Middle frontal gyrus (tissue), 1 donor: ENCODE data around the gene AHCYL2.
"Not testable (repeated sequence)": the region's sequence is repeated elsewhere in the genome, so short reads cannot be mapped to it uniquely, and the experiment has no call there.

Source experiments
- DNase-seq: peaks from one replicate; pipeline ENCODE4 v3.0.0-alpha.2; 2015; ENCODE audit warnings: low spot score; ENCODE audit errors: extremely low spot score

Gene AHCYL2

DNA sequence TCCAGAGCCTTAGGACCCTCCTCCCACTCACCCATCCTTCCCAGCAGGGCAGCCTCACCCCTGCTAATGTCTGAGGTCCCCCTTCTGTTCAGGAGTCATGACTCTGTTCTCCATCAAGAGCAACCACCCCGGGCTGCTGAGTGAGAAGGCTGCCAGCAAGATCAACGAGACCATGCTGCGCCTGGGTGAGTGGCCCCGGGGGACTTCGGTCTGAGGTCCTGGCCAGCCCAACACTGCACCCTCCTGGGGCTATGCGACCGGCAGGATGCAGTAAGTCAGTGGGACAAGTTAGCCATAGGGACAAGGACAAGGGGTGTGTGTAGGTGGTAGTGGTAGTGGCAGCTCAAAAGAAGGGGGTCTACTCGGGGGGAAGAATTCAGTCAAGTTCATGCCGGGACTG is 16.2 kb upstream of the AHCYL2 start:
- no peak for DNase-seq

DNA sequence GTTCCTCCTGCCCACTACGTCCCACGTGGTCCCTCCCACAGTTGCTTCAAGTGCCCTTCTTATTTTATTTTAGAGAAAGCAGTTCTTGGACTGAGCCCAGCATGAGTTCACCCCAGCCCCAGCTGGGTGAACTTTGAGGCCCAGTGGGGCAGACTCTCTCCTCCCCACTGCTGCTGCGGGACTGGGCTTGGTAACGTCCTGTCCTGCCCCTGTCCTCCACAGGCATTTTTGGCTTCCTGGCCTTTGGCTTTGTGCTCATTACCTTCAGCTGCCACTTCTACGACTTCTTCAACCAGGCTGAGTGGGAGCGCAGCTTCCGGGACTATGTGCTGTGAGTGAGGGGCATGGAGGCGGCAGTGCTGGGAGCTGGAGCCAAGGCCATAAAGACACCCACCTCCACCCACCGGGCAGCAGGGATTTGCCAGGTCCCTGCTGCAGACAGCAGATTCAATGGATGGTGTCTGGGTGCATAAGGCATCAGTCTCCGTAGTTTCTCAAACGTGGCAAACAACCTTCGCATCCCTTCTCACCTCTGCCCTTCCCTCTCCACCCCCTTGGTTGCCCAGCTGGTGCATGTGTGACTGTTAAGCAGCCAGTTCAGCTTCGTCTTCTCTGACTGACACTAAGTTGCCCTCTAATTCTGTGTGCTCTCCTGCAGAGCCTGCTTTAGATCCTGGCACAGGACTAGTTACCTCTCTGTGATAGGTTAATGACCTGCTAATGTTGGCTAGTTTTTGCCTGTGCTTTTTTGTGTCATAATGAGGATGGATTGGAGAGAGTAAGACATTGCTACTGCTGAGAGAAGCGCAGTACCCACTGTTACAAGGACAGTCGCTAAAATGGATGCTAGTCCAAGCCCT is 15.5 kb upstream of the AHCYL2 start:
- DNase-seq: no peak

DNA sequence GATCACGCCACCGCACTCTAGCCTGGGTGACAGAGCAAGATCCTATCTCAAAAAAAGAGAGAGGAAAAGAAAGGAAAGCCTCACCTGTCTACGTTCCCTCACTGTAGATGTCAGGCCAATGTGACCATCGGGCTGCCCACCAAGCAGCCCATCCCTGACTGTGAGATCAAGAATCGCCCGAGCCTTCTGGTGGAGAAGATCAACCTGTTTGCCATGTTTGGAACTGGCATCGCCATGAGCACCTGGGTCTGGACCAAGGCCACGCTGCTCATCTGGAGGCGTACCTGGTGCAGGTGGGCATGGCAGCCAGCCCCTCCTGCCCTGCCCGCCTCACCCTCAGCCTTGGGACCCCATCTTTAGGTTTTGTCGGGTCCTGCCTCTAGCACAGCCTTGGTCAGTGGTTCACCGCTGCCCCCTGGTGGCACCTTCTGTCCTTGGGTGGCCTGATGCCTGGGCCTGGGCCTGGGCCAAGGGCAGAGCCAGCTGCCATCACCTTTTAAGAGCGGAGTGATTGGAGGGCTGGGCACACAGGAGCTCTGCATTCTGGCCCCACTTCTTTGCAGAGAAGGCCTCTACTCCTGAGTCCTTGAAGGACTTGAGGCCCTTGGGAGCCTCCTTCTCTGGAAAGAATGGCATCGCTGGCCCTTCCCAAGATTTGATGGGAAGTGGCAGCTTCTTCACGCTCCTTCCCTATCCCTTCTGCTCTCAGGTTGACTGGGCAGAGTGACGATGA is 14.4 kb upstream of the AHCYL2 start:
- no peak for DNase-seq

DNA sequence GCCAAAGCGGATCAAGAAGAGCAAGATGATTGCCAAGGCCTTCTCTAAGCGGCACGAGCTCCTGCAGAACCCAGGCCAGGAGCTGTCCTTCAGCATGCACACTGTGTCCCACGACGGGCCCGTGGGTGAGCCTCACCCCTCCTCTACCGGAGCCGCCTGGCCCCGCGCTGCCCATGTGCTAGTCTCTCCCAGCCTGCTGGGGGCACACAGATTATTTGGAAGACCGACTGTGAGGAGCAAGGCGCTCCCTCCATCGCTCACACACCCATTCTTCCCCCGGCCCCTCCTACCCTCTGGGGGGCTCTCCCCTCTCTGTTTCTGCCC is 13.9 kb upstream of the AHCYL2 start:
- no peak for DNase-seq

DNA sequence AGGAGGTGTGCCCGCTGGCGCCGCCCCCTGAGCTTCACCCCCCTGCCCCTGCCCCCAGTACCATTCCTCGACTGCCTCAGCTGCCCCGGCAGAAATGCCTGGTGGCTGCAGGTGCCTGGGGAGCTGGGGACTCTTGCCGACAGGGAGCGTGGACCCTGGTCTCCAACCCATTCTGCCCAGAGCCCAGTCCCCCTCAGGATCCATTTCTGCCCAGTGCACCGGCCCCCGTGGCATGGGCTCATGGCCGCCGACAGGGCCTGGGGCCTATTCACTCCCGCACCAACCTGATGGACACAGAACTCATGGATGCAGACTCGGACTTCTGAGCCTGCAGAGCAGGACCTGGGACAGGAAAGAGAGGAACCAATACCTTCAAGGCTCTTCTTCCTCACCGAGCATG is 12.7 kb upstream of the AHCYL2 start:
- DNase-seq: no peak

DNA sequence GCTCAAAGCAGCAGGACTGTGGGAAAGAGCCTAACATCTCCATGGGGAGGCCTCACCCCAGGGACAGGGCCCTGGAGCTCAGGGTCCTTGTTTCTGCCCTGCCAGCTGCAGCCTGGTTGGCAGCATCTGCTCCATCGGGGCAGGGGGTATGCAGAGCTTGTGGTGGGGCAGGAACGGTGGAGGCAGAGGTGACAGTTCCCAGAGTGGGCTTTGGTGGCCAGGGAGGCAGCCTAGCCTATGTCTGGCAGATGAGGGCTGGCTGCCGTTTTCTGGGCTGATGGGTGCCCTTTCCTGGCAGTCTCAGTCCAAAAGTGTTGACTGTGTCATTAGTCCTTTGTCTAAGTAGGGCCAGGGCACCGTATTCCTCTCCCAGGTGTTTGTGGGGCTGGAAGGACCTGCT is 12.2 kb upstream of the AHCYL2 start:
- no peak for DNase-seq

DNA sequence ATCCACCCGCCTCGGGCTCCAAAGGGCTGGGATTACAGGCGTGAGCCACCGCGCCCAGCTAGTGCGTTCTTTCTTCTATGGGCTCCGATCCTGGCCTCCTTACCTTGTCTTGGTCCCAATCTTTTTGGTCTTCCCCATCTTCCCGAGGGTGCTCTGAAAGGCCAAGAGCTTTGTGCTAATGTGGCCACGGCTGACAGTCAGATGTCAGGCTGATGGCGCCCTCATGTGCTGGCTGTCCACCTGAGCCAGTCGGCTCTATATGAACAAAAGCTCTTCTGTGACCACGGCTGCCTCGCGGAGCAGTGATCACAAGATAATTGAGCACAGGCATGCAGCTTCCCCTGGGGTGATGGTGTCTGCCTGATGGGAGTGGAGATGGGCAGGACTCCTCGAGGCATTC is 11.0 kb upstream of the AHCYL2 start:
- DNase-seq: no peak

DNA sequence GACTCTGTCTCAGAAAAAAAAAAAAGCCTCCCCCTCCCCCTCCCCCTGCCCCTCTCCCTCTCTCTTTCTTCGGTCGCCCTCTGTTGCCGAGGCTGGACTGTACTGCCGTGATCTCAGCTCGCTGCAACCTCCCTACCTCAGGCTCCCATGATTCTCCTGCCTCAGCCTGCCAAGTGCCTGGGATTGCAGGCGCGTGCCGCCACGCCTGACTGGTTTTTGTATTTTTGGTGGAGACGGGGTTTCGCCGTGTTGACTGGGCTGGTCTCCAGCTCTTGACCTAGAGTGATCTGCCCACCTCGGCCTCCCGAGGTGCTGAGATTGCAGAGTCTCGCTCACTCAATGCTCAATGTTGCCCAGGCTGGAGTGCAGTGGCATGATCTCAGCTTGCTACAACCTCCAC is 9.1 kb upstream of the AHCYL2 start:
- not testable (repeated sequence) for DNase-seq

DNA sequence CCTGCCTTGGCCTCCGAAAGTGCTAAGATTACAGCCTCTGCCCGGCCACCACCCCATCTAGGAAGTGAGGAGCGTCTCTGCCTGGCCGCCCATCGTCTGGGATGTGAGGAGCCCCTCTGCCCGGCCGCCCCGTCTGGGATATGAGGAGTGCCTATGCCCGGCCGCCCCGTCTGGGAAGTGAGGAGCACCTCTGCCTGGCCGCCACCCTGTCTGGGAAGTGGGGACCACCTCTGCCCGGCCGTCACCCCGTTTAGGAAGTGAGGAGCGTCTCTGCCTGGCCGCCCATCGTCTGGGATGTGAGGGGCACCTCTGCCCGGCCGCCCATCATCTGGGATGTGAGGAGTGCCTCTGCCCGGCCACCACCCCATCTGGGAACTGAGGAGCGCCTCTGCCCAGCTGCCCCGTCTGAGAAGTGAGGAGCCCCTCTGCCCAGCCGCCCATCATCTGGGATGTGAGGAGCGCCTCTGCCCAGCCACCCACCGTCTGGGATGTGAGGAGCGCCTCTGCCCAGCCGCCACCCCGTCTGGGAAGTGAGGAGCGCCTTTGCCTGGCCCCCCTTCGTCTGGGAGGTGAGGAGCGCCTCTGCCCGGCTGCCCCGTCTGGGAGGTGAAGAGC is 8.6 kb upstream of the AHCYL2 start:
- not testable (repeated sequence) for DNase-seq

DNA sequence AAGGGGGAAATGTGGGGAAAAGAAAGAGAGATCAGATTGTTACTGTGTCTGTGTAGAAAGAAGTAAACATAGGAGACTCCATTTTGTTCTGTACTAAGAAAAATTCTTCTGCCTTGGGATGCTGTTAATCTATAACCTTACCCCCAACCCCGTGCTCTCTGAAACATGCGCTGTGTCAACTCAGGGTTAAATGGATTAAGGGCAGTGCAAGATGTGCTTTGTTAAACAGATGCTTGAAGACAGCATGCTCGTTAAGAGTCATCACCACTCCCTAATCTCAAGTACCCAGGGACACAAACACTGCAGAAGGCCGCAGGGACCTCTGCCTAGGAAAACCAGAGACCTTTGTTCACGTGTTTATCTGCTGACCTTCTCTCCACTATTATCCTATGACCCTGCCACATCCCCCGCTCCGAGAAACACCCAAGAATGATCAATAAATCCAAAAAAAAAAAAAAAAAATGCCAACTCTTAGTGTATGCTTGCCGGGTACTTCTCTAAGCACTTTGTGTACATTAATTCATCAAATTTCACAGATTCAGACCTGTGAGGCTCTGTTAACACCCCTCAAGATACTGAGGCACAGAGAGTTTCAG is 7.9 kb upstream of the AHCYL2 start:
- DNase-seq: not testable (repeated sequence)

DNA sequence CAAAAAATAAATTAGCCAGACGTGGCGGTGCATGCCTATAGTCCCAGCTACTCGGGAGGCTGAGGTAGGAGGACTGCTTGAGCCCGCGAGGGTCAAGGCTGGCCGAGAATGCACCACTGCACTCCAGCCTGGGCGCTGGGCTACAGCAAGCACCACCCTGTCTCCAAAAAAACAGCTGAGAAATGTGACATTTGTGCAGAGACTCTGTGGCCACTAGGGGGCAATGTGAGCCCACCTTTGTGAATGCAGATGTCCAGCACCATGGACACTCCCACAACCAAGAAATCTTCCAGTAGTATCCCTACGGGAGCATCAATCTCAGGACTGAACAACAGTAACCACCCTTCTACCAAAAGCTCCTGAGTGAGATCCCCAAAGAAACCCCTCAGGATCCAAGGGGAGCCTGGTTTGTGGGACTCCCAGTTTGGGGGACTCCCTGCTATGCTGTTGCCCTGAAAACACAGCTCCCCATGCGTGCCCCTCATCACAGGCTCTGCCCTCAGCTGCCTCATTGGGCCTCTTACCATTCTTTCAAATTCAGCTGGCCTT is 6.2 kb upstream of the AHCYL2 start:
- DNase-seq: peak; percentile 68

DNA sequence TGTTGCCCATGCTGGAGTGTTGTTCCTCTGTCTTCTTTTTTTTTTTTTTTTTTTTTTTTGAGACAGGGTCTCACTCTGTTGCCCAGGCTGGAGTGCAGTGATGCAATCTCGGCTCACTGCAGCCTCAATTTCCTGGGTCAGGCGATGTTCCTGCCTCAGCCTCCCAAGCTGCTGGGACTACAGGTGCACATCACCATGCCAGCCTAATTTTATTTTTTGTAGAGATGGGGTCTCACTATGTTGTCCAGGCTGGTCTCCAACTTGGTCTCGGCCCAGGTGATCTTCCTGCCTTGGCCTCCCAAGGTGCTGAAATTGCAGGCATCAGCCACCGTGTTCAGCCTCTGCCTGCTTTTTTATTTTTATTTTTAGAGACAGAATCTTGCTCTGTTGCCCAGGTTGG is 5.7 kb upstream of the AHCYL2 start:
- DNase-seq: not testable (repeated sequence)

DNA sequence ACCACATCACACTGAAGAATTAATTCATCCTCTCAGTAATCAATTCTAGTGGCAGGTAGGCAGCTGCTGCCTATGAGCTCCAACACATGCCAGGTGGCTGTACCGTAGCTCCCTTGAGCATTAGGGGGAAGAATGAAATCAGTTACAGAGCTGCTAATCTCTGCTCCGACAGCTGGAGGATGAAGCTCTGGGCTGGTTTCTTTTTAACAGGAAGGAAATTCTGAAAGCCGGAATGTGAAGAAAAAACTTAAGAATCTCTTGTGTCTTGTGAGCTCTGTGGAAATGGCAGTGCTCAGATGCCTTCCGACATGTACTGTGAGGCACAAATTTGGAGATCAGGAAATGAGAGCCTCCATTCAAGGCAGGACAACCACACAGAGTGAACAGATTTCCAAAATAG is 2.8 kb upstream of the AHCYL2 start:
- DNase-seq: no peak

DNA sequence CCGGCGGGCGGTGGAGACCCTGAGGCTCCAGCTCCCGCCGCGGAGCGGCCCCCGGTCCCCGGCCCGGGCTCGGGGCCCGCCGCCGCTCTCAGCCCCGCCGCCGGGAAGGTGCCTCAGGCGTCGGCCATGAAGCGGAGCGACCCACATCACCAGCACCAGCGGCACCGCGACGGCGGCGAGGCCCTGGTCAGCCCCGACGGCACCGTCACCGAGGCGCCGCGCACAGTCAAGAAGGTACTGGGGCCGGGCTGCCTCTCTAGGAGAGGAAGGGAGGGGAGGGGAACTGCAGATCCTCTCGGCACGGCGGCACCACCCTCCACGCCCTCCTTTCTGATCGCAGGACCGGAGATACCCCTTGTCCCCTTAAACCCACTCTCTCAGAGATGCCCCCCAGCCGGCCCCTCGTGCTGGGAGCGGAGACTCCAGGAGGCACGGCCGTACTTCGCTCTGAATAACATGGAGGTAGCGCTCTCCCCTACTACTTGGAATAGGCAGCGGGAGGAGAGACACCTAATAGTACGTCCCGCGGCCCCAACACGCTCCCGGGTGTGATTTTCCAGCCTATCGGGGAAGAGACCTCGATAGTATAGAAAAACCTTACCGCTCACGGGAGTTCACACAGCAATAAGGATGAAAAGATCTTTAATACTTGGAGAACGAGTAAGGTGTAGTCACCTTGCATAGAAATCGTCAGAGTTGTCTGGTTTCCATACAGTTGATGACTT is 538 bp downstream of the AHCYL2 start:
- DNase-seq: no peak

DNA sequence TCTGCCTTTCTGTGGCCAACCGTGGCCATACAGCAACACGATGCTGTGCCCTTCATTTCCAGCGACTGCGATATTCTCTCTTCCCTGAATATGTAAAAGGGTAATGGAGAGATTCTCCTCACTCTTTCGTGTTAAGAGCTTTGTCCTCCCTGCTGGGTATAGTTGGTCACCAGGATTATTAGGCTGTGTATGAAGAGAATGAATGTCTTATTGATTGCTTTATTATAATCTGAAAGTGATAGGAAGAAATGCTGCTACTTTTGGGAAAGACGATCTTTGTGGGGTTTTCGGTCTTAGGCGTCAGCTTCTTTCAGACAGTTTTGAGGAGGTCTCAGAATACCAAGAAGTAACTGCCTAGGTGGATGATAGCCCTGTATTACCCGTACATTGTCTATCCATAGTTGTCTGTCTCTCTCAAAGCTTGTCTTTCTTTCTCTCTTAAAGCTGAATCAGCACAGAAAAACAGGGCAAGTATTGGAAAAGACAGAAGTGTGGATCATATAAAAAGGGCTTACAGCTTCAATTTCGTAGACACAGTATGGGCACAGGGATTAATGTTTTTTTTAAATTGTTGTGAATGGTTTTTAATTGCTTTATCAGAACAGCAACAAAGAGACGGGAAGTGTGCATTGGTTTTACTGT is 1.2 kb downstream of the AHCYL2 start:
- no peak for DNase-seq

DNA sequence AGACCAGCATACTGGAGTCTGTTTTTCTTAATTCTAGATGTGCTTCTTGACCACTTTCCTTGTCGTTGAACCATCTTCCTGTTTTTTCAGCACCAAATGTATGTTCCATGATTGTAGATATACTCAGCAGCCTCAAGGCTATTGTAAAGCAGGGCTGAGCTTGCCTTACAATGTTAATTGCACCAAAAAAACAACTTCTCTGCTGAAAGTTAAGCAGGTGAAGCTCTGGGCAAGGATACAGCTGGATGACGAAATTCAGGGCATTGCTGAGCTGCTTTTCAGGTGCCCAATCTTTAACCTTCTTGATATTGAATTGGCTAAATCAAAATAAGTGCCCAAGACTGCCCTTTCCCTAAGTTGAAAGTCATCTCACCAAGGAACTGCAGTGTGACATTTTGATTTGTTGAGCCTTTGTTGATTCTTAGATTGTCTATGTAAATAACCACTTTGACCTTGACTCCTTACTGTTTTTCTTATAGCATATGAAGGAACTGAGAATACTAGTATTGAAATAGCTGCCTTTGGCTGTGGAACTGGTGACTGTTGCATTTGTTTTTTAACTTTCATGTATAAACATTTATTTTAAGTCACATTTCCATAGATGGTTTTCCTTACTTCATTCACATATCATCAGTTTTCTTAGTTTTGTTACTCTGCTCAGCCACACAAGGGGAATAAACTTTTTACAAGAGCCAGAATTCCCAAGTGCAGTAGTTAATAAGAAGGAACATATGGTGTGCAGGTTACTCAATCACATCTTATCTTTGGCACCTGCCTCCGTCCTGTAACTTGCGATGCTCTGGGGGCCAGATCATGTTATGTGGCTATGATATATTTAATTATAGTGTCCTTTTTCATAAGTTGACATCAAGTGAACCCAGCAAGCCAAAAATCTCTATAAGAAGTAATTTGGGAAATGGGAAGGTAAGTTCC is 3.1 kb downstream of the AHCYL2 start:
- no peak for DNase-seq

DNA sequence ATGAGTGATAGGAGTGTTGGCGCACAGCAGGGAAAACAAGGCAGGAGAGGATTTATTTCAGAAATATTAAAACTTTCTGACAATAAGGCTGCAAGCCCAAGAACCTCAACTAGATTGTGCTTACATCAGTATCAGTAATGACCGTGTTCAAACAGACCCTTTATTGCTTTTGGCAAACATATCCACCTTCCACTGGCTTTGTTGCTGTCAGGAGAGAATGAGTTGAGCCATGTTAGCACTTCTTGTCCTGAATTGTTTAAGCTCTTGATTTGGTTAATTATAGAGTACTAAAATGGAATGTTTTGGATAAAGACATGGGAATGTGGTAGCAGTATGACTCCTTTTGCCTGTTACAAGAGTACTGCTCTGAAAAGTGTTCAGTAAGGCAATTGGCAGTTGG is 3.8 kb downstream of the AHCYL2 start:
- no peak for DNase-seq

DNA sequence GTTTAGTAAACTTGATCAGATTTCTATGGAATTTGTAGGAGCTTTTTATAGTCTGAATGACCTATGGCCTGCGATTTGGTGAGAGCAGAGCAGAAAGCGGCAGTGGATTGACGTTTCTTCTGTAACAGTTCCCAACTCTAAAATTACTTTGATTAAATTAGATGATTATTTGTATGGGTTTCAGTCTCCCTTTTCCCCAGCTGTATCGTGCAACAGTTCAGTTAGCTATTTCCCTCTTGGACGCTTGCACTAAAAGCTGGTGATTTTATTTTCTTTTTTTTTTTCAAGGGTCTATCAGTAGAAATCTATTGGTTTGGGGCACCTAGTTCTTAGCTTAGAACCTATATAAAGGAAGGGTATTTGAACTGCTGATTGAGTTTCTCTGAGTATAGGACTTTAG is 6.8 kb downstream of the AHCYL2 start:
- DNase-seq: no peak

DNA sequence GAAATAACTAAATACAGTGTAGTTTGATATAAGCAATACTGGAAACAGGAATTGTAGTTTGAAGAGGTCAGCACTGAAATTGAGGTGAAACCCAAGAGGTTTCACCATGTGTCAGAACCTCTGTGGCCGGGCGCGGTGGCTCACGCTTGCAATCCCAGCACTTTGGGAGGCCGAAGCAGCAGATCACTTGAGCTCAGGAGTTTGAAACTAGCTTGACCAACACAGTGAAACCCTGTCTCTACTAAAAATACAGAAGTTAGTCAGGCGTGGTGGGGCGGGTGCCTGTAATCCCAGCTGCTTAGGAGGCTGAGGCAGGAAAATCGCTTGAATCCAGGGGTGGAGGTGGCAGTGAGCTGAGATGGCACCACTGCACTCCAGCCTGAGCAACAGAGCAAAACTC is 13.7 kb downstream of the AHCYL2 start:
- DNase-seq: no peak
